HG03457 (cell line): ENCODE results near the gene LRRN3.

ENCODE experiments used
- ATAC-seq: cut with Tn5 transposase; IDR thresholded peaks from one replicate; pipeline ENCODE4 v1.9.1; 2021; ENCODE audit warnings: moderate number of reproducible peaks; ENCODE audit not compliant: unreplicated experiment

Gene LRRN3

GRCh38 chr7:111104710-111105109 is 13.8 kb downstream of the LRRN3 start:
- ATAC-seq, result no peak

DNA sequence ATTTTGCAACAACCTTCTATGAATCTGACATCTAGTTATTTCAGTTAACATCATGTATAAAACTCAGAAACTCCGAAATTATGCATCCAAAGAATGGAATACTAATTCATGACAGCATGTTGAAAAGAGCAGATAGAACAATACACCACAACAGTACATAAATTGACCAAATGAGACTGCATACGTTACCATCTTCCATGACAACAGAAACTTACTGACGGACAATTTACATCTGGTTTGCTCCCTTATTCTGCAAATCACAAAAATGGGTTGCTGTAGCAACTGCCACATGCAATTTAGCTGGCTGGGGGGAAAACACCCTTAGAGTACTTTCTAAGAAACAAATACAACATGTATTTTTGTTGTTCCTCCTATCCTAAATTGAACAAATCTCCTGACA is 14.3 kb downstream of the LRRN3 start:
- no peak for ATAC-seq

DNA sequence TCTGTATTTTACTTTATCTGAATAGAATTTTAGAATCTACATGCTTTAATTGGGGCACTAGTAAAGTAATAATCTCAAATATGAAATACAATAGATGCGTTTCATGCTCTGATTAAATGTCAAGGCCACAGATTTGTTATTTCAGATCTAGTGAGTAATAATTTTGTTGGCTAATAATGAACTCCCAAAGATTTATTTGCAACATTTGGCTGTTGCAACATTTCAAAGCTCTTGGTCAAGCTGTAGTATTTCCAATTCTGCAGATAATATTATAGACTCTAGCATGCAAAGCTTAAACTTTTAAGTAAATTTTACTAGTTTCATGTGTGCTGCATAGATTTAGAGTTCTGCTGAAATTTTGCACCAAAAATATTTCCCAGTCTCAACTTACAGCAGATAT is 16.7 kb downstream of the LRRN3 start:
- no peak for ATAC-seq

DNA sequence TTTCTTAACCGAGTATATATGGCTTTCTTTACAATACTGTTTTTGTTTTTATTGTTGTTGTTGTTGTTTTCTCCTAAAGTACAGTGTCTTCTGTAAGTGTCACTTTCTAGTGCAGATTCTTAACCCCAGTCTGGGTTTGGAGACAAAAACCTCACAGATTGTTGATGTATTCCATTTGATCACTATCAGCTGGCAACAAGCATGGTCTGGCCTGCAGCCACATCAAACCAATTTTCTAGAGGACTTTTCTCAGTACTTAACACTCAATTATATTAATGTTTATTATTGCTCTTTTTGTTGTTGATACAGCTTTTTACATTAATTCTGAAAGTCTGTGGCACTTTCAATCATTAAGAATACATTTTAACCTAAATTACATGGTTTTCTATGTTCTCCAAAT is 17.1 kb downstream of the LRRN3 start:
- no peak for ATAC-seq

DNA sequence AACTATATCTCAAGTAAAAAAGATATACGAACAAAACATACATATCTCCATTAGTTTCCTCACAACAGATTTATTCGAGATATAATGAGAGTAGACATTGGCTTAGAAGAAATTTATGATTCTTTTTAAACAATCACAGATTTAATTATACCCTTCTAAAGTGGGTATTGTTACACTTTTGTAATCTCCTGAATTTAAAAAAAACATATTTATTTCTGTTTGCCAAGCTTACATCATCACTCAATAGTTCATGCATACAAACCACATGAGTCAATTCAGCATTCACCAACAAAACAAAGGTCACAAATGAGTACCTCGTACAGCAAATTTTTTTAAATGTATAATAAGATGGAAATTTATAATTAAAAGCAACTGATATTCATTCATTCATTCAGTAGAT is 17.6 kb downstream of the LRRN3 start:
- ATAC-seq, result no peak

- ATAC-seq, result no peak
Measured at GRCh38 chr7:111112439-111112838, 21.5 kb downstream of the LRRN3 start.

DNA sequence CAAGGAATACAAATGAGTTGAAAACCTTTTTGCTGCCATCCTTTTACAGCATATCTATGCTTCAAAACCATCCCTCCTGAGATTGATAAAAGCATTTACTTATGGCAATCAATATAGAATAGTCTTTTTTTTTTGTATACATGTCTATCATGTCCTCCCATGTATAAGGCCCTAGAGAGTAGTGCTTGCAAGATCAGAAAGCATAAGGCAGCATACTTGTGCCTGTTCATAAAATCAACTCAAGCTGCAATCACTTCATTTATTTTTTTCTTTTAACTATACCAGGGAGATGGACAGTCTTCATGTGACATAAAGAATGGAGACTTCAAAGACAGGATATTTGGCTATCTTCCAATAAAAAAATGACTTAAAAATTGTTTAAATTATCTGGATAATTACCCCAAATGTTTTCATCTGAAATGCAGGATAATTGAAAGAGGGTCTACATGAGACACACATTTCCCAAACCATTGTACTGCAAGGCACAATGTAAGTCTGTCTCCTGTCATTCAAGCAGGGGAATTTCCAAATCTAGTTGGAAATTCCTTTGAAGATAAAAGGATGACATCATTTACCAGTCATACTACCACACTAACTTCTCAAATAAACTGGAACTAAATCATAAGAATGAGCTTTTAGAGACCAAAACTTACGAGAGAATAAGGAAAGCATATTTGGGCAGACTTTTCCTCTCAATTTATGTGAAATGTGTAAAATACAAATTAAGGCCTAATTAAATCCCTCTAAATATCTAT is 22.5 kb downstream of the LRRN3 start:
- ATAC-seq, result peak; percentile 63

DNA sequence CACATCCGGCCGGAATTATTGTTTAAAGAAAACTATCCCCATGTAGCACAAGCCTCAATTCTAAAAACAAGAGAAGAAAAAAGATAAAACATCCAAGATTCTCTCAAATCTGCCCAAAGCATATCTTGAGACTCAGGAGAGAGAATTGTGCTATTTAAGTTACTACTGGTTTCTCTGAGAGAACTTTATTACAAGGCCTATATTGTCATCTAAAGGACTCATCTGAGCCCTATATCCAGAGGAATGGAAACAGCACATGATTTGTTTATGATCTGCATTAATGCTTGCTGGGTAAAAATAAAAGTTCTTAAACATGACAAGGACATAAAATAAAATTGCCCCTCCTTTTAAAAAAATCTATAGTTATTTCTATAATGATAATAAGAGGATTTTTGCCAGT is 25.0 kb downstream of the LRRN3 start:
- ATAC-seq, result no peak

DNA sequence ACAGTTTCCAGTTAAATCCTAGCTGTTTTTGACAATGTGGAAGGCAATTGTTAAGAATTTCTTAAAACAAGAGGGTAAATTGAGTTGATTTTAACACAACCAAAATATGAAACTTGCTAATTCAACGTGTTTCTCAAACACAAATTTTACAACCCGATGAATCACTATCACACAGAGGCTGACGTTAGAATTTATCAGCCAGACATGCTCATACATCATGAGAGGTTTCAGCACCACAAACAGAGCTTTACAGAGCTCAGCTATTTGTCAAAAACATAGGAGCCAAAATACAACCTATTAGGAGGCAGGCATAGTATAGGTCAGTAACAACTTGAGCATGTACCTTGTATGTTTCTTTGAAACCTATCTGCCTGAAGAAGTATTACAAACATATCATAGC is 36.1 kb downstream of the LRRN3 start:
- no peak for ATAC-seq

GRCh38 chr7:111129435-111129834 is 38.5 kb downstream of the LRRN3 start:
- no peak for ATAC-seq

- no peak for ATAC-seq
Measured at GRCh38 chr7:111132833-111133232, 41.9 kb downstream of the LRRN3 start.

DNA sequence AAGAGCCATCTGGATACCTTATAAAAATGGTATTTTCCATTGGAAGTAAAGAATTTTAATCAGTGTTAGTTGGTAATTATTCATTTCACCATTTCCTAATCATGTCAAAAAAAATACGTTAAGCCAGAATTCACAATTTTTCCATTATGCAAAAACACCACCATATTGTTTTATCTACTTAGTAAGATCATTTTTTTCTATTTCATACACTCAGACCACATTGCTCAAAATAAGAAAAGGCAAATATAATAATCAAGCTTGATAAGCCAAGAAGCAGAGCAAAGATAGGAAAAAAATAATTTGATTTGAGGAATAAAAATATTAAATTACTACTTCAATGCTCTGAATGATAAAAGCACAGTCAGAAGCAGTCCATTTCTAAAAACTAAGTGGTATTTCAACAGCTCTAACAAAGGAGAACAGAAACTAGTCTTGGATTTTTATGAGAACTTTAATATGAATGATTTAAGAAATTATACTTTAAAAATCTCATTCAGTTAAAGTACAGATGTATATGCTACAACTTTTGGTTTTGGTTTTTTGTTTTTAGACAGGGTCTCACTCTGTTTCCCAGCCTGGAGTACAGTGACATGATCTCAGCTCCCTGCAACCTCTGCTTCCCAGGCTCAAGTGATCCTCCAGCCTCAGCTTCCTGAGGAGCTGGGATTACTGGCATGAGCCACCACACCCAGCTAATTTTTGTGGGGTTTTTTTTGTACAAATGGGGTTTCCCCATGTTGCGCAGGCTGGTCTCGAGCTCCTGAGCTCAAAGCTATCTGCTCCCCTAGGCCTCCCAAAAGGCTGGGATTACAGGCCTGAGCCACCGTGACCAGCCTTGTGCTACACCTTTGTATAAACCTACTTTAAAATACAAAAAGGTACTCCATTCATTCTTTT is 46.6 kb downstream of the LRRN3 start:
- peak; percentile 78 for ATAC-seq

DNA sequence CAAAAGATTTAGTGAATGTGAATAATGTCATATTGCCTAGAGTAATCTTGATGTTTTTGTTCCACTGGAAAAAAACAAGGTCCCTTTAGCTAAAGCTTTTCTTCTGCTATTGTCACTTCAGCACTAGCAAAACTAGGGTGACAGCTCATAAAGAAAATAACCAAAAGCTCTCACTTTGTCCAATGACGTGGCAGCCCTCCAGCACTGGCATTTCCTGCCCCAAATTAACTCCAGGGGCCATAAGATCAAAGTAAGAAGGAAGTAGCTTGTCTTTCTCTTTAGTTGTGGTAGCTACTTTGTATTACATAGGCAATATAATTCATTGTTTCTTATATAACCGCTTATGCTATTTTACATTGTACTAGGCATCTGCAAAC is 47.3 kb downstream of the LRRN3 start:
- peak; percentile 91 for ATAC-seq

GRCh38 chr7:111138586-111138985 is 47.7 kb downstream of the LRRN3 start:
- no peak for ATAC-seq

DNA sequence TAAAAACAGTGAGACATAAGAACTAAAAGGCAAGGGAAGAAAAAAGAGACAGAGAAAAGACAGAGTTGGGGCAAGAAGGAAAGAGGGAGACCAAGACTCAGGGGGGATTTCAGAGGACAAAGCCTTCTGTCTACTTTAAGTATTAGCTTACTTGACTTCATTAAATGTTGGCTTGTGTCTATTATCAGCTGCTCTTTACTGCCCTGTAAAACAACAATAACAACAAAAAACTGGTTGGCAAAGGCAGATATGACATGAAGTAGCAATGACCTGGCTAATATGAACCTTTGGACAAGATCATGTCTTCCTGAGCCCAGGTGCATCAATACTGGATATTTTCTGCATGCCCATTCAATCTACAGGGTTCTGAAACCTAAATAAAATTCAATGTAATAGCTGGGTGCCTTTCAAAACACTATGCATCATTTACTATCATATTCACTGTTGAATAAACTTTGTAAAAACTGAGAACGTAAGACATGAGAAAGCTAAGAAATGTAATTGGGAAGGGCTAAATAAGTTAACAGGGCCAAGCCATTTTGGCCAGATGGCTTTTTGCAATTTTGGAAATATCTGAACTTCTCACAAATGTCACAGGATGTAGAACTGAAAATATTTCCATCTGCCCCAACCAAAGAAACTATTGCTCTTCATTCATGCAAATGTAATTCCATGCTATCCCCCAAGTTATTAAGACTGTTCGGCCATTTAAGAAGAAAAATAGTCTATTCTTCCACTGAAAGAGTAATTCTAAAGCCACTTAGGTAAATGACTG is 49.4 kb downstream of the LRRN3 start:
- ATAC-seq, result no peak

DNA sequence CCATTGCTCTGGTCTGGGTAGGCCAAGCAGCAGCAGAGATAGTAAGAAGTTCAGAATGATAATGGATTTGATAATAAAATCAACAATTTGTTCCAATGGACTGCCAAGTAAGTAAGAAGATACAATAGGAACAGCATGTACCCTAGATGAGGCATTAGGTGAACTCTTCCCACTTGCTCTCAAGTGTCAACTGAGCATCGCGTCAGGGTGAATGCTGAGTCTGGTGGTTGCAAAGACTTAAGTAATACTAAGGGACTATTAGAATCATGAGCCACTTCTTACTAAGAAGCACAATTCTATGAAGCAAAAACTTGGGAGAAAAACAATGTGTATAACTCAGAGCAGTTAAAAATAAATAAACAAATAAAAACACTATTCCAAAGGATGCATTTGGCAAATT is 54.5 kb downstream of the LRRN3 start:
- ATAC-seq, result no peak

DNA sequence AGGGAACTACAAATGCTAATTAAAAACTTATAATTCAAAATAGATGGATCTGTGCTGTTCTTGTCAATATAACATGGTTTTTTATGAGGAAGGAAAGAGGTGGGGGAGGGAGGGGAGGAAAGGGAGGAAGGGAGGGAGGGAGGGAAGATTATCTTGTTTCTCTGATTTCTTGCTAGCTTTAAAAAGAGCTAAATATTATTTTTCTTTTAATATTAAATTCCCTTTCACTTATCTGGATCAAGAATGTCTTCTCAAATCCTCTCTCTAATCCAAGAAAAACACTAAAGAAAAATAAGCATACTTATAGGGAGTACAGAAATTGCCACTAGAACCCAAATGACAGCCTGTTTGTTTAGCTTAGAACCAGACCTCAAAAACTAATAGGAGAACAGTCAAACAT is 55.2 kb downstream of the LRRN3 start:
- no peak for ATAC-seq

GRCh38 chr7:111147708-111148533 is 57.0 kb downstream of the LRRN3 start:
- no peak for ATAC-seq

- no peak for ATAC-seq
Measured at GRCh38 chr7:111150709-111151108, 59.8 kb downstream of the LRRN3 start.

GRCh38 chr7:111159426-111159825 is 68.5 kb downstream of the LRRN3 start:
- ATAC-seq, result no peak

- ATAC-seq, result no peak
Measured at GRCh38 chr7:111160297-111160696, 69.4 kb downstream of the LRRN3 start.
